HEK293 (cell line): ENCODE measurements around the gene GLIS1.
A peak's percentile ranks its signal among the peaks of the same experiment; 100 is the strongest.

Experiments
- CTCF ChIA-PET: fragments of 350-600 bp; formaldehyde crosslinking; extraction: SDS; loops from one replicate; lab custom pipeline; 2021; ENCODE audit warnings: antibody characterized with exemption; lab: Yijun Ruan, JAX
- POLR2A ChIA-PET: fragments of 300-600 bp; formaldehyde crosslinking; extraction: SDS; loops from one replicate; lab custom pipeline; 2020; ENCODE audit warnings: antibody characterized with exemption, inconsistent platforms; lab: Yijun Ruan, JAX
- H3K27ac ChIP-seq: fragments of 200-500 bp; sonication (Bioruptor generic); 2 replicates; pipeline ENCODE4 v1.5.1; 2014; ENCODE audit warnings: low read depth, low read length, control low read depth, inconsistent platforms; ENCODE audit errors: extremely low read depth
- H3K36me3 ChIP-seq, 2 experiments: fragments of 200-500 bp in 1 of 2; sonication (Bioruptor generic) in 1 of 2; 1 replicate in 1 of 2; 2 replicates in 1 of 2; pipeline ENCODE4 v1.5.1; 2014 to 2017; ENCODE audit warnings: inconsistent platforms in 2 of 2, low read length in 2 of 2; ENCODE audit not compliant: control insufficient read depth in 2 of 2, insufficient read depth in 1 of 2
- H3K4me1 ChIP-seq: fragments of 200-500 bp; sonication (Bioruptor generic); 2 replicates; pipeline ENCODE4 v1.5.1; 2014; ENCODE audit warnings: mild to moderate bottlenecking, low read length, inconsistent platforms; ENCODE audit not compliant: control insufficient read depth, insufficient read depth
- H3K4me3 ChIP-seq: 2 replicates; pipeline ENCODE4 v1.5.1; 2011; ENCODE audit warnings: low read depth, mild to moderate bottlenecking, control low read depth, low read length, moderate library complexity
- H3K9me3 ChIP-seq: fragments of 200-500 bp; sonication (Bioruptor generic); 2 replicates; pipeline ENCODE4 v1.5.1; 2014; ENCODE audit warnings: low read depth, low read length, inconsistent platforms; ENCODE audit not compliant: control insufficient read depth, insufficient read depth
- FEZF1 ChIP-seq: fragments of 450-650 bp; formaldehyde crosslinking; IDR thresholded peaks from 2 replicates; pipeline ENCODE4 v1.5.1; 2016; ENCODE audit warnings: missing biosample characterization, missing genetic modification characterization
- GFI1B ChIP-seq: fragments of 450-650 bp; formaldehyde crosslinking; IDR thresholded peaks from 2 replicates; pipeline ENCODE4 v1.5.1; 2016; ENCODE audit warnings: missing biosample characterization, missing genetic modification characterization
- IKZF3 ChIP-seq: fragments of 450-650 bp; IDR thresholded peaks from 2 replicates; pipeline ENCODE4 v1.5.0; 2018; ENCODE audit warnings: missing biosample characterization, mild to moderate bottlenecking, missing genetic modification characterization, moderate library complexity
- SCRT2 ChIP-seq: fragments of 450-650 bp; formaldehyde crosslinking; IDR thresholded peaks from 2 replicates; pipeline ENCODE4 v1.5.1; 2016; ENCODE audit warnings: missing biosample characterization, missing genetic modification characterization
- YY1 ChIP-seq: fragments of 450-650 bp; formaldehyde crosslinking; IDR thresholded peaks from 2 replicates; pipeline ENCODE4 v1.5.1; 2018; ENCODE audit warnings: missing biosample characterization, missing genetic modification characterization
- ZEB2 ChIP-seq: fragments of 450-650 bp; formaldehyde crosslinking; IDR thresholded peaks from 2 replicates; pipeline ENCODE4 v1.5.1; 2016; ENCODE audit warnings: missing biosample characterization, missing genetic modification characterization
- ZNF121 ChIP-seq: fragments of 450-650 bp; formaldehyde crosslinking; IDR thresholded peaks from 2 replicates; pipeline ENCODE4 v1.5.1; 2016; ENCODE audit warnings: missing biosample characterization, missing genetic modification characterization
- ZNF341 ChIP-seq: fragments of 450-650 bp; formaldehyde crosslinking; IDR thresholded peaks from 2 replicates; pipeline ENCODE4; 2016; ENCODE audit warnings: low read depth, missing biosample characterization, missing genetic modification characterization
- ZNF426 ChIP-seq: fragments of 450-650 bp; formaldehyde crosslinking; IDR thresholded peaks from 2 replicates; pipeline ENCODE4 v1.5.1; 2017; ENCODE audit warnings: missing biosample characterization, missing genetic modification characterization, mild to moderate bottlenecking, inconsistent platforms, moderate library complexity
- ZNF830 ChIP-seq: fragments of 450-650 bp; IDR thresholded peaks from 2 replicates; pipeline ENCODE4 v1.5.0; 2018; ENCODE audit warnings: missing biosample characterization, missing genetic modification characterization, low read depth, mild to moderate bottlenecking, moderate library complexity
- ZNF837 ChIP-seq: fragments of 450-650 bp; formaldehyde crosslinking; IDR thresholded peaks from 2 replicates; pipeline ENCODE4 v1.5.1; 2016; ENCODE audit warnings: missing biosample characterization, missing genetic modification characterization
- TF ChIP-seq, protein P1 (sequence below): fragments of 450-650 bp; formaldehyde crosslinking; IDR thresholded peaks from 2 replicates; pipeline ENCODE4 v1.5.1; 2016; ENCODE audit warnings: missing biosample characterization, missing genetic modification characterization, low read depth
- TF ChIP-seq, protein P2 (sequence below): fragments of 450-650 bp; formaldehyde crosslinking; IDR thresholded peaks from 2 replicates; pipeline ENCODE4 v1.5.1; 2016; ENCODE audit warnings: missing biosample characterization, missing genetic modification characterization
- TF ChIP-seq, protein P3 (sequence below): fragments of 450-650 bp; formaldehyde crosslinking; IDR thresholded peaks from 2 replicates; pipeline ENCODE4 v1.5.1; 2016; ENCODE audit warnings: missing biosample characterization, missing genetic modification characterization
- TF ChIP-seq, protein P4 (sequence below): fragments of 450-650 bp; formaldehyde crosslinking; IDR thresholded peaks from 2 replicates; pipeline ENCODE4 v1.5.1; 2017; ENCODE audit warnings: missing biosample characterization, mild to moderate bottlenecking, missing genetic modification characterization, moderate library complexity
- TF ChIP-seq, protein P5 (sequence below): fragments of 450-650 bp; formaldehyde crosslinking; IDR thresholded peaks from 2 replicates; pipeline ENCODE4 v1.5.1; 2016; ENCODE audit warnings: missing biosample characterization, missing genetic modification characterization
- TF ChIP-seq, protein P6 (sequence below): fragments of 450-650 bp; formaldehyde crosslinking; IDR thresholded peaks from 2 replicates; pipeline ENCODE4 v1.5.1; 2016; ENCODE audit warnings: missing biosample characterization, missing genetic modification characterization
- TF ChIP-seq, protein P7 (sequence below): fragments of 450-650 bp; formaldehyde crosslinking; IDR thresholded peaks from 2 replicates; pipeline ENCODE4 v1.5.1; 2016; ENCODE audit warnings: missing biosample characterization, missing genetic modification characterization

The GLIS1 gene

DNA sequence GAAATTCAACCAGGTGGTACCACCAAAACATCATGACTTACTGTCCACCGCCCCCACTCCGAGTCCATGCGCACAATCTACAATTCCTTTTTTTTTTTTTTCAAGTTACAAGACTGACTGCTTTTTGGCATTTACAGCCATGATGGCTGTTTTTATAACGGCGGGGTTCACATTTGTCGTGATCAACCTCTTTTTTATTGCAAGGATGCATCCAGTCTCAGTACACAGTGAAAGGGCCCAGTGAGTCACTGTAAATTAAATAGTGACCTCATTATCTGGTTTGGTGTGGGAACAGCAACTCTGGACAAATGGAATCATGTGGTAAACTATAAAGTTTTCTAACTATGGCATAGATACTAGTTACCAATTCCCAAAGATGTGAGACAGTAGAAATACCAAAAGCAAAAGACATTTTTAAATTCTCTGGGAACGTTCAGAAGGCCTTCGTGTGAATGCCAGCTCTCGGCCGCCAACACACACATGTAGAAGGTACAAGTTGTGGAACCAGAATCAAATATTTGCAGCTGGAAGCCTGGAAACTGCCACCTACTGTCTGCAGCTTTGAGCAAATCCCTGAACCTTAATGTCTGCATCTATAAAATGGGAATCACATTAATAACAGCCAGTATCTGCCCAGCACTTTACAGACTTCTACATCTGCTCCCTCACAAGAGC, 4.9 kb downstream of the GLIS1 start (continued):
- TF ChIP-seq, protein P1, sequence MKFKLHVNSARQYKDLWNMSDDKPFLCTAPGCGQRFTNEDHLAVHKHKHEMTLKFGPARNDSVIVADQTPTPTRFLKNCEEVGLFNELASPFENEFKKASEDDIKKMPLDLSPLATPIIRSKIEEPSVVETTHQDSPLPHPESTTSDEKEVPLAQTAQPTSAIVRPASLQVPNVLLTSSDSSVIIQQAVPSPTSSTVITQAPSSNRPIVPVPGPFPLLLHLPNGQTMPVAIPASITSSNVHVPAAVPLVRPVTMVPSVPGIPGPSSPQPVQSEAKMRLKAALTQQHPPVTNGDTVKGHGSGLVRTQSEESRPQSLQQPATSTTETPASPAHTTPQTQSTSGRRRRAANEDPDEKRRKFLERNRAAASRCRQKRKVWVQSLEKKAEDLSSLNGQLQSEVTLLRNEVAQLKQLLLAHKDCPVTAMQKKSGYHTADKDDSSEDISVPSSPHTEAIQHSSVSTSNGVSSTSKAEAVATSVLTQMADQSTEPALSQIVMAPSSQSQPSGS (tag by site-specific recombination), result peak; percentile 96
- TF ChIP-seq ZNF837 (tag by site-specific recombination) (no peak), YY1 (tag by site-specific recombination) (no peak), ZNF830 (no peak), ZNF341 (tag by site-specific recombination) (peak; percentile 49), FEZF1 (tag by site-specific recombination) (peak; percentile 68), ZNF426 (tag by site-specific recombination) (no peak)
- TF ChIP-seq, protein P2, sequence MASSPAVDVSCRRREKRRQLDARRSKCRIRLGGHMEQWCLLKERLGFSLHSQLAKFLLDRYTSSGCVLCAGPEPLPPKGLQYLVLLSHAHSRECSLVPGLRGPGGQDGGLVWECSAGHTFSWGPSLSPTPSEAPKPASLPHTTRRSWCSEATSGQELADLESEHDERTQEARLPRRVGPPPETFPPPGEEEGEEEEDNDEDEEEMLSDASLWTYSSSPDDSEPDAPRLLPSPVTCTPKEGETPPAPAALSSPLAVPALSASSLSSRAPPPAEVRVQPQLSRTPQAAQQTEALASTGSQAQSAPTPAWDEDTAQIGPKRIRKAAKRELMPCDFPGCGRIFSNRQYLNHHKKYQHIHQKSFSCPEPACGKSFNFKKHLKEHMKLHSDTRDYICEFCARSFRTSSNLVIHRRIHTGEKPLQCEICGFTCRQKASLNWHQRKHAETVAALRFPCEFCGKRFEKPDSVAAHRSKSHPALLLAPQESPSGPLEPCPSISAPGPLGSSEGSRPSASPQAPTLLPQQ (tag by site-specific recombination), result no peak
- TF ChIP-seq, protein P3, sequence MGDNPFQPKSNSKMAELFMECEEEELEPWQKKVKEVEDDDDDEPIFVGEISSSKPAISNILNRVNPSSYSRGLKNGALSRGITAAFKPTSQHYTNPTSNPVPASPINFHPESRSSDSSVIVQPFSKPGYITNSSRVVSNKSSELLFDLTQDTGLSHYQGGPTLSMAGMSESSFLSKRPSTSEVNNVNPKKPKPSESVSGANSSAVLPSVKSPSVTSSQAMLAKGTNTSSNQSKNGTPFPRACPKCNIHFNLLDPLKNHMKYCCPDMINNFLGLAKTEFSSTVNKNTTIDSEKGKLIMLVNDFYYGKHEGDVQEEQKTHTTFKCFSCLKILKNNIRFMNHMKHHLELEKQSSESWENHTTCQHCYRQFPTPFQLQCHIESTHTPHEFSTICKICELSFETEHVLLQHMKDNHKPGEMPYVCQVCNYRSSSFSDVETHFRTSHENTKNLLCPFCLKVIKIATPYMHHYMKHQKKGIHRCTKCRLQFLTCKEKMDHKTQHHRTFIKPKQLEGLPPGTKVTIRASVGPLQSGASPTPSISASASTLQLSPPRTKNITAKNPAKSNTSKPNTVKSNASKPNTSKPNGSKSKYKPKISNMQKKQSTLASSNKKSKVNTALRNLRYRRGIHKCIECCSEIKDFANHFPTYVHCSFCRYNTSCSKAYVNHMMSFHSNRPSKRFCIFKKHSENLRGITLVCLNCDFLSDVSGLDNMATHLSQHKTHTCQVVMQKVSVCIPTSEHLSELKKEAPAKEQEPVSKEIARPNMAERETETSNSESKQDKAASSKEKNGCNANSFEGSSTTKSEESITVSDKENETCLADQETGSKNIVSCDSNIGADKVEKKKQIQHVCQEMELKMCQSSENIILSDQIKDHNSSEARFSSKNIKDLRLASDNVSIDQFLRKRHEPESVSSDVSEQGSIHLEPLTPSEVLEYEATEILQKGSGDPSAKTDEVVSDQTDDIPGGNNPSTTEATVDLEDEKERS (tag by site-specific recombination), result no peak

DNA sequence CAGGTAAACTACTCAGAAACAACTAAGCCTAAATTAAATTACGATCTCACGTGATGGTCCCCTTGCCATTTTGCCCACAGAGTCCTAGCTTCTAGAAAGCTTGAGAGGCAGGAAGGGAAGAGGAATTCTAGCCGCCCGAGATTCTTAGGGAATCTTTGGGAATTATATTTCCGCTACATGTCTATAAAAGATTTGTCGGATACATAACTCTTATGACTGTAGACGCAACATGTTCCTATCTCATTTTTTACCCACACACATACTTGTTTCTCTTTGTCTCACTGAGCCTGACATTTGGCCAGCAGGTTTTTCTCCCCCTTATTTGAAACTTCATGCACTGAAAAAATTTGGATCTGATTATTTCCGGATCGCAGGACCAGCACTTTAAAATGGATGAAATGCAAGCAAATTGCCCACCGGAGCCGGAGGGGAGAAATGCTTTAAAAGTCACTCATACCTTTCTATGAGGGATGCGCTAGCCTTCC, 5.5 kb downstream of the GLIS1 start:
- POLR2A ChIA-PET, result no interaction called here
- TF ChIP-seq IKZF3, result peak; percentile 88
- TF ChIP-seq, protein P4, sequence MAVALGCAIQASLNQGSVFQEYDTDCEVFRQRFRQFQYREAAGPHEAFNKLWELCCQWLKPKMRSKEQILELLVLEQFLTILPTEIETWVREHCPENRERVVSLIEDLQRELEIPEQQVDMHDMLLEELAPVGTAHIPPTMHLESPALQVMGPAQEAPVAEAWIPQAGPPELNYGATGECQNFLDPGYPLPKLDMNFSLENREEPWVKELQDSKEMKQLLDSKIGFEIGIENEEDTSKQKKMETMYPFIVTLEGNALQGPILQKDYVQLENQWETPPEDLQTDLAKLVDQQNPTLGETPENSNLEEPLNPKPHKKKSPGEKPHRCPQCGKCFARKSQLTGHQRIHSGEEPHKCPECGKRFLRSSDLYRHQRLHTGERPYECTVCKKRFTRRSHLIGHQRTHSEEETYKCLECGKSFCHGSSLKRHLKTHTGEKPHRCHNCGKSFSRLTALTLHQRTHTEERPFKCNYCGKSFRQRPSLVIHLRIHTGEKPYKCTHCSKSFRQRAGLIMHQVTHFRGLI, result no peak
- TF ChIP-seq, protein P5, sequence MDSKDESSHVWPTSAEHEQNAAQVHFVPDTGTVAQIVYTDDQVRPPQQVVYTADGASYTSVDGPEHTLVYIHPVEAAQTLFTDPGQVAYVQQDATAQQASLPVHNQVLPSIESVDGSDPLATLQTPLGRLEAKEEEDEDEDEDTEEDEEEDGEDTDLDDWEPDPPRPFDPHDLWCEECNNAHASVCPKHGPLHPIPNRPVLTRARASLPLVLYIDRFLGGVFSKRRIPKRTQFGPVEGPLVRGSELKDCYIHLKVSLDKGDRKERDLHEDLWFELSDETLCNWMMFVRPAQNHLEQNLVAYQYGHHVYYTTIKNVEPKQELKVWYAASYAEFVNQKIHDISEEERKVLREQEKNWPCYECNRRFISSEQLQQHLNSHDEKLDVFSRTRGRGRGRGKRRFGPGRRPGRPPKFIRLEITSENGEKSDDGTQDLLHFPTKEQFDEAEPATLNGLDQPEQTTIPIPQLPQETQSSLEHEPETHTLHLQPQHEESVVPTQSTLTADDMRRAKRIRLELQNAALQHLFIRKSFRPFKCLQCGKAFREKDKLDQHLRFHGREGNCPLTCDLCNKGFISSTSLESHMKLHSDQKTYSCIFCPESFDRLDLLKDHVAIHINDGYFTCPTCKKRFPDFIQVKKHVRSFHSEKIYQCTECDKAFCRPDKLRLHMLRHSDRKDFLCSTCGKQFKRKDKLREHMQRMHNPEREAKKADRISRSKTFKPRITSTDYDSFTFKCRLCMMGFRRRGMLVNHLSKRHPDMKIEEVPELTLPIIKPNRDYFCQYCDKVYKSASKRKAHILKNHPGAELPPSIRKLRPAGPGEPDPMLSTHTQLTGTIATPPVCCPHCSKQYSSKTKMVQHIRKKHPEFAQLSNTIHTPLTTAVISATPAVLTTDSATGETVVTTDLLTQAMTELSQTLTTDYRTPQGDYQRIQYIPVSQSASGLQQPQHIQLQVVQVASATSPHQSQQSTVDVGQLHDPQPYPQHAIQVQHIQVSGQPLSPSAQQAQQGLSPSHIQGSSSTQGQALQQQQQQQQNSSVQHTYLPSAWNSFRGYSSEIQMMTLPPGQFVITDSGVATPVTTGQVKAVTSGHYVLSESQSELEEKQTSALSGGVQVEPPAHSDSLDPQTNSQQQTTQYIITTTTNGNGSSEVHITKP (tag by site-specific recombination), result peak; percentile 81
- TF ChIP-seq, protein P6, sequence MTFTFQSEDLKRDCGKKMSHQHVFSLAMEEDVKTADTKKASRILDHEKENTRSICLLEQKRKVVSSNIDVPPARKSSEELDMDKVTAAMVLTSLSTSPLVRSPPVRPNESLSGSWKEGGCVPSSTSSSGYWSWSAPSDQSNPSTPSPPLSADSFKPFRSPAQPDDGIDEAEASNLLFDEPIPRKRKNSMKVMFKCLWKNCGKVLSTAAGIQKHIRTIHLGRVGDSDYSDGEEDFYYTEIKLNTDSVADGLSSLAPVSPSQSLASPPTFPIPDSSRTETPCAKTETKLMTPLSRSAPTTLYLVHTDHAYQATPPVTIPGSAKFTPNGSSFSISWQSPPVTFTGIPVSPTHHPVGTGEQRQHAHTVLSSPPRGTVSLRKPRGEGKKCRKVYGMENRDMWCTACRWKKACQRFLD (tag by site-specific recombination), result no peak
- 0 out of 2 replicates have a peak, but pooled peaks have one; percentile 6 for TF ChIP-seq GFI1B (tag by site-specific recombination)
- no peak for TF ChIP-seq ZNF121 (tag by site-specific recombination)
- TF ChIP-seq, protein P7, sequence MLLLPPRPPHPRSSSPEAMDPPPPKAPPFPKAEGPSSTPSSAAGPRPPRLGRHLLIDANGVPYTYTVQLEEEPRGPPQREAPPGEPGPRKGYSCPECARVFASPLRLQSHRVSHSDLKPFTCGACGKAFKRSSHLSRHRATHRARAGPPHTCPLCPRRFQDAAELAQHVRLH (tag by site-specific recombination), result no peak
- TF ChIP-seq ZEB2, result no peak
- TF ChIP-seq SCRT2, result peak; percentile 86
- Histone ChIP-seq H3K36me3 (no peaks in the 10 kb centered on the region), H3K4me1 (peaks cover 26% of the 10 kb centered on the region), H3K4me3 (no peak overlapping the region), H3K27ac (peak overlapping the region; percentile 31; the same call in 1 of the 2 replicates), H3K9me3 (no peaks in the 10 kb centered on the region)
- CTCF ChIA-PET, result interaction anchor here (1.5 to 1.7 kb wide), 2 partner anchors 18 to 20 kb away, joined by 3 to 8 read pairs; no protein-coding TSS in a partner anchor
